ENCODE results near the gene PRDX5.
A peak's percentile ranks its signal among the peaks of the same experiment; 100 is the strongest.

PRDX5 gene

DNA sequence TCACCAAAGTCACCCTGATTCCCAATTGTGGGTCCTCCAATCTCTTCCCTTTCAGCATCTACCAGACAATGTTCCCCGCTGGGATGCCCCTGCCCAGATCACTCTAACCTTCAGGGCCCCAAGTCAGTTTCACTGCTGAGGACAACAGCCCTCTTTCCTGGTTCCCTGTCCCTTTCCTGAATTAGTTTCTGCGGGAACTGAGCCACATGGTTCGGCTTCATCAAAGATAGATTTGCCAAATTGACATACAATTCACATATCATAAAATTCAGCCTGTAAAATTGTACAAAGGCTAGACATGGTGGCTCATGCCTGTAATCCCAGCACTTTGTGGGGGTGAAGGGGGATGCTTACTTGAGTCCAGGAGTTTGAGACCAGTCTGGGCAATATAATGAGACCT is 10.1 kb downstream of the PRDX5 start:
- DNase-seq, result no peak

DNA sequence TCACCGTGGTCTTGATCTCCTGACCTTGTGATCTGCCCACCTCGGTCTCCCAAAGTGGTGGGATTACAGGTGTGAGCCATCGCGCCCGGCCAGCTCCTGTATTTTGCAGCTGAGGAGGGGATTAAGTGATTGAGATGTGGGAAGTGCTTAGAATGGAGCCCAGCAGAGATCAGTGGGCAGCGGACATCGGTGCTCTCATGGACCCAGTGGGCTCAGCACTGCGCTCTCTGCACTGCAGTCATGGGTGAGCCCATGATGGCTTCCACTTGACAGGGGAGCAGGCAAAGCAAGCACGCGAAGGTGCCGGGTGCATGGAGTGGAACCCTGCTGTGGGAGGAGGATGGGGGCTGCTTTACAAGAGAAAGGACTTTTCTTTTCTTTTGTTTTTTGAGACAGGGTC is 13.0 kb downstream of the PRDX5 start:
- no peak for DNase-seq

- peak; percentile 73 for DNase-seq
Observed at GRCh38 chr11:64331569-64332371, 13.8 kb downstream of the PRDX5 start.

DNA sequence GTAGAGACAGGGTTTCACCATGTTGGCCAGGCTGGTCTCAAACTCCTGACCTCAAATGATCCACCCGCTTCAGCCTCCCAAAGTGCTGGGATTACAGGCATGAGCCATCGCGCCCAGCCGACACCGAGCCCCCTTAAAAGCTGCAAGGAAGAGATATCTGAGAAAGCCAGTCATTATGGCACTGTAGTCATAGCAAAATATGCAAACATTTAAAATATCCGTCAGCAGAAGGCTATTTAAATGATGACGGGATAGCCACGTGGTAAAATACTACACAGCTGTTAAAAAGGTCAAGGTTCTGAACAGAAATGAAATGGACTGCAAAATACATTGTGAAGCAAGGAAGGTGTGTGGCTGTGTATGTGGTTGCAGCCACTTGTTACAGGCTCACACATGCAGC is 15.6 kb downstream of the PRDX5 start:
- DNase-seq, result no peak

GRCh38 chr11:64334764-64335735 is 17.1 kb downstream of the PRDX5 start:
- peak; percentile 97 for DNase-seq

- no peak for DNase-seq
Observed at GRCh38 chr11:64337538-64338249, 19.8 kb downstream of the PRDX5 start.

GRCh38 chr11:64338716-64339115 is 20.8 kb downstream of the PRDX5 start:
- no peak for DNase-seq

GRCh38 chr11:64339286-64339685 is 21.4 kb downstream of the PRDX5 start:
- DNase-seq, result no peak

DNA sequence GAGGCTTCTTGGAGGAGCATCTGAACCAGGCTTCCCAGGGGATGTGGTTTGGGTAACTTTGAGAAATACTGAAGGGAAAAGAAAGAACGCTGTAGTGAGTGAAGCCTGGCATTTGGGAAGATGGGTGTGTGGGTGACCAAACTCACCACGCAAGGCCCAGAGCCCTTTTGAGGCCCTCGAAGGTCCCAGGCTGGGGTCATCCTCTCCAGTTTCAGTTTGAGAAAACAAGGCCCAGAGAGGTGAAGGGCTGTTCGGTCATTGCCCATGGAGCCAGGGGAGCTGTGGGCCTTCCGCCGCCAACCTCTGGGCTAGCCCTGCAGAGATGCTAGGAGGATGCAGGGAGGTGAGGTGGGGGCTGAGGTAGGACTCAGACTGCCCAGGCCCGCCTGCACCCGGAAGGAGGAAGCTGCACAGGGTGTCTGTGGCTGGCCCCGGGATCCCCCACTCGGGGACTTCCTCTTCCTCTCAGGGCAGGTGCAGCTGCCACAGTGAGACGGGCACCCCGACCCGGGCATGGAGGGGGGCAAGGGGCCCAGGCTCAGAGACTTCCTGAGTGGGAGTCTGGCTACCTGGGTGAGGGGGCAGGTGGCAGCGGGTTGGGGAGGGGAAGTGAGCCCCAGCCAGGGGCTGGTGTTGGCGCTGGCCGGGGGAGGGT is 22.0 kb downstream of the PRDX5 start, which contains the start of gene CCDC88B:
Gene CCDC88B, plus strand, starts transcription at position 451 of the 655 bp plus-strand sequence. Its CDS starts 63 bp downstream, at position 514.
- DNase-seq, result no peak

DNA sequence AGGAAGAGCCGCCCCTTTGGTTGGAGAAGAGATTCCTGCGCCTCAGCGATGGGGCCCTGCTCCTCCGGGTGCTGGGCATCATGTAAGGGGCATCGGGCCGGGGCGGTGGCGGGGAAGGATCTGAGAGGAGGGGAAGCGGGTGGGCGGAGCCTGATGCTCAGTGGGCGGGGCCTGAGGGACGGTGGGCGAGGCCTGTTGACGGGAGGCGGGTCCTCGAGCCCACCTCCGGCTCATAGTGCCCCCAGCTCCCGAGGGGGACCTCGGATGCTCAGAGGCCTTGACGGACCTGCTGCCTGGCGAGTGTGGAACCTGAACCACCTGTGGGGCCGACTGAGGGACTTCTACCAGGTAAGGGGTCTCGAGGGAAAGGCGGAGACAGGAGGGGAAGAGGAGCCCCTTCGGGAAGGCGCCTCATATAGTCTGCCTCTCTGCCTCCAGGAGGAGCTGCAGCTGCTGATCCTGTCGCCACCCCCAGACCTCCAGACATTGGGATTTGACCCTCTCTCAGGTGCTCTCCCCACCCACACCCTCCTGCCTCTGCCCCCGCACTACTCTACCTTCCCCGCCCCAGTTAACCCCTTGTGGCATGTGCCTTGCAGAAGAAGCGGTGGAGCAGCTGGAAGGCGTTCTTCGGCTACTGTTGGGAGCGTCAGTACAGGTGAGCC is 22.9 kb downstream of the PRDX5 start:
- DNase-seq, result no peak

- DNase-seq, result no peak
Observed at GRCh38 chr11:64341429-64341828, 23.5 kb downstream of the PRDX5 start.

- peak; percentile 94 for DNase-seq
Observed at GRCh38 chr11:64341851-64342791, 24.2 kb downstream of the PRDX5 start.

- DNase-seq, result no peak
Observed at GRCh38 chr11:64342869-64343745, 25.2 kb downstream of the PRDX5 start.

GRCh38 chr11:64343767-64344559 is 26.0 kb downstream of the PRDX5 start:
- DNase-seq, result peak; percentile 68

GRCh38 chr11:64344787-64345186 is 26.9 kb downstream of the PRDX5 start:
- DNase-seq, result no peak

DNA sequence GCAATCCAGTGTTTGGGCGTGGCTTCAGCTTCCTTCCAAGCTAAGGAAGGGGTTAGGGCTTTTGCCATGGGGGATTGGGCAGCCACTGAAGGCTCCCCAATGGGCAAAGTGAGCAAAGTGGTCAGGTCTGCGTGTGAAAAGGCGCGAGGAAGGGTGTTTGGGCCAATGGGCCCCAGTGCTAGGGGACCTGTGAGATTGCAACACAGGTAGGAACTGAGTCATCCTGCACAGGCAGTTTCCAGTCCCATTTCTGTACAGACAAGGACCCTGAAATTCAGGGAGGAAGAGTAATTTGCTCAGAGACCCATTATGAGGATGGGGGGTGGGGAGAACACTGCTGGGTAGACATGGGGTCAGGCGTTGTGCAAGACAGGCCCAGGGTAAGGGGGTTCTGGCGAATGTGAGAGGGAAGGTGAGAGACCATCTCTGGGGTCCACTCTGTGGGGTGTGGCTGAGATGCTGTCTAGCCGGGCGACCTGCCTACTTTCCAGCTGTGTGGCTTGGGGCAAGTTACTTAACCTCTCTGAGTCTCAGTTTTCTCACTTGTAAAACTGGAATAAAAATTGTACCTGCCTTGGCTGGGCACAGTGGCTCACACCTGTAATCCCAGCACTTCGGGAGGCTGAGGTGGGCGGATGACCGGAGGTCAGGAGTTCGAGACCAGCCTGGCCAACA is 29.4 kb downstream of the PRDX5 start:
- no peak for DNase-seq

DNA sequence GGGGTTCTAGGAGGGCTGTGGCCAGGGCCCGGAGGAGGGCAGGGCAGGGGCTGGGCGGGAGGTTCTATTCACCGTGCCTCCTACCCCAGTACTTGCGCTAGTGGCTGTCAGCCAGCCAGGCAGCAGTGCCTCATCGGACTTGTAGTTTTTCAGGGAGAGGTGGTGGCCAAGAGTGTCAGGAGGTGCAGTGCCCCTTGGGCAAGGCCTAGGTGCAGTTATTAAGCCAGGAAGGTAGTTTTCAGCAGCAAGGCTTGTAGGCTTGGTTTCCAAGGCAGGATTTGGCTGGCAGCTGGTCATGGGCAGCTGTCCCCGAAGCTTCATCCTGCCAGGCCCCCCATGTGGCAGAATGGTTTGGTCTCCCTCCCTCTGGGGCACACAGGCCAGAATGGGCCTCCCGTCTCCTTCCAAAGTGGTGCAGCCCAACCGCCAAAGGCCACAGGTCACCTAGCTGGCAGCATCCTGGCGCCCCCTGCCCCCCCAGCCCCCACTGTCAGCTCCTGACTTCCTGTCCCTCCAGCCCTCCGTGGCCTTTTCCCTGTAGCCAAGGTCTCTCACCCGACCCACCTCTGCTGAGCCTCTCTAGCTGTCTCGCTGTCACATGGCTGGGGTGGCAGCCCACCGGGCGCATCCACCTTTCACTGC is 30.6 kb downstream of the PRDX5 start:
- peak; percentile 54 for DNase-seq

- no peak for DNase-seq
Observed at GRCh38 chr11:64349025-64349387, 31.1 kb downstream of the PRDX5 start.
